Immature natural killer cell (primary cell): ENCODE data around the gene USB1. TPM values are rescaled to one million over a fixed set of nuclear protein-coding genes. Genes with fewer than 3 reads are reported as not detected.
"Not testable (repeated sequence)": the region's sequence is repeated elsewhere in the genome, so short reads cannot be mapped to it uniquely, and the experiment has no call there.

Source experiments
- DNase-seq, 3 donors: peaks; one replicate each; pipeline ENCODE4 v3.0.0; 2022; ENCODE audit warnings: mixed read lengths in 1 of 3
- H3K27ac Mint-ChIP-seq, 6 donors: one replicate each; pipeline ENCODE4 v1.8.0; 2020; ENCODE audit warnings: mixed read lengths in 6 of 6, mild to moderate bottlenecking in 5 of 6, inconsistent platforms in 4 of 6, moderate library complexity in 3 of 6
- H3K27me3 Mint-ChIP-seq, 3 donors: one replicate each; pipeline ENCODE4 v1.8.0; 2020 to 2021; ENCODE audit warnings: low read depth in 3 of 3, mild to moderate bottlenecking in 3 of 3, mixed read lengths in 3 of 3, moderate library complexity in 3 of 3, inconsistent platforms in 1 of 3
- H3K36me3 Mint-ChIP-seq, 3 donors: one replicate each; pipeline ENCODE4 v1.8.0; 2020; ENCODE audit warnings: mixed read lengths in 3 of 3, inconsistent platforms in 2 of 3, mild to moderate bottlenecking in 2 of 3
- H3K4me1 Mint-ChIP-seq, 2 donors: one replicate each; pipeline ENCODE4 v1.8.0; 2020; ENCODE audit warnings: inconsistent platforms in 2 of 2, mild to moderate bottlenecking in 2 of 2, mixed read lengths in 2 of 2, moderate library complexity in 1 of 2
- H3K4me3 Mint-ChIP-seq, 5 donors: one replicate each; pipeline ENCODE4 v1.8.0; 2020; ENCODE audit warnings: mild to moderate bottlenecking in 5 of 5, mixed read lengths in 5 of 5, inconsistent platforms in 3 of 5, moderate library complexity in 3 of 5
- H3K9me3 Mint-ChIP-seq, 6 donors: one replicate each; pipeline ENCODE4 v1.8.0; 2020; ENCODE audit warnings: mild to moderate bottlenecking in 6 of 6, mixed read lengths in 6 of 6, inconsistent platforms in 4 of 6, moderate library complexity in 3 of 6
- polyA plus RNA-seq, 3 donors: library from polyadenylated mRNA; unstranded; fragments of 300-500 nt; fragmentation: Illumina TruSeq; gene quantifications; one replicate each; pipeline ENCODE4 v1.2.3, GENCODE V29; 2021

USB1 gene
- polyA plus RNA-seq, 3 donors from 2014 or later, result 43.3 to 104 (median 88.7) TPM

- H3K36me3 Mint-ChIP-seq, H3K9me3 Mint-ChIP-seq, DNase-seq, H3K4me1 Mint-ChIP-seq, H3K27ac Mint-ChIP-seq, H3K4me3 Mint-ChIP-seq, H3K27me3 Mint-ChIP-seq: not testable (repeated sequence)
These were observed 23.1 kb upstream of the USB1 start for GRCh38 chr16:57978070-57978465.

DNA sequence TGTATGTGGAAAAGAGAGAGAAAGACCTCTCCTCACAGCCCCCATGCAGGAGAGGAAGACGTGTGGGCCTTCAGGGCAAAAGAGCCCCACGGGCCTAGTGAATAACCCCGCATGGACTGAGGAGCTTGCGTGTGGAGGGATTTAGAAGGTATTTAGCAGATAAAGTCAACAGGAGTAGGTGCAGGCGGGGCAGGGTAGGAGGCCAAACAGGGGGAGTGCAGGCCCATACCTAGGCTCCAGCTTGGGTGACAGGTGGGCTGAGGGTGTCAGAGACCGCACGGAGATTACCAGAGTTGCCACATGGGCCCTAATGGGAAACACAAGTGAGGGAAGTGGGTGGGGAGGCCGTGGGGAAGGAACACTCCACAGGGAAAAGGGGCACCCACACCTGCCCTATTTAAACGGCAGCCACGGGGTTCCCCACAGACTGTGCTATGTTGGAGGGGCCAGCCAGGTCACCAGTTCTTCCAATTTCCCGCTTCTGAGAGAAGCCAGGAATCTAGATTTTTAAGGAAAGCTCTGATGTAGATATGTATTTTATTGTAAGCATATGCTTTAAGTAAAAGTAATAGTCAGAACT, 22.1 kb upstream of the USB1 start:
- Mint-ChIP-seq H3K27me3 (peaks cover 1 to 2% (median 2%) of the 10 kb centered on the region in 3 donors), H3K36me3 (no peaks in the 10 kb centered on the region), H3K9me3 (no peaks in the 10 kb centered on the region), H3K4me3 (no peak overlapping the region), H3K4me1 (peaks cover under 1% of the 10 kb centered on the region in 2 donors), H3K27ac (no peak overlapping the region)
- DNase-seq, result no peak

DNA sequence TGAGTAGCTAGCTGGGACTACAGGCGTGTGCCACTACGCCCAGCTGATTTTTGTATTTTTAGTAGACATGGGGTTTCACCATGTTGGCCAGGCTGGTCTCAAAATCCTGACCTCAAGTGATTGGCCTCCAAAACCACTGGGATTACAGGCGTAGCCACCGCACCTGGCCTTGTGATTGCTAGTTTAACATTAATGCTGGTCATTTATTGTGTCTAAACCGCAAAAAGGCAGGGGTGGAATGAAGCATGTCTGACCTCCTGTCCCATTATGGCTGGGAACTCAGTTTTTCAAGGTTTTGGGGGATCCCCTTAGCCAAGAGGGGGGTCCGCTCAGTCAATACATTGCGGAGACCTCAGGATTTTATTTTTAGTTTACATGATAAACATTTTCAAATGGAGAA, 19.6 kb upstream of the USB1 start:
- H3K36me3 Mint-ChIP-seq, result no peaks in the 10 kb centered on the region
- H3K27me3 Mint-ChIP-seq, result peaks cover 1 to 2% (median 2%) of the 10 kb centered on the region in 3 donors
- H3K27ac Mint-ChIP-seq, result no peak overlapping the region
- no peak for DNase-seq
- H3K4me3 Mint-ChIP-seq, result no peak overlapping the region
- no peaks in the 10 kb centered on the region for H3K9me3 Mint-ChIP-seq
- peaks cover 12 to 13% of the 10 kb centered on the region in 2 donors for H3K4me1 Mint-ChIP-seq

- no peak for DNase-seq
- H3K27me3 Mint-ChIP-seq, result peaks cover 1 to 2% (median 2%) of the 10 kb centered on the region in 3 donors
- peak overlapping the region in 1 of 6 donors; percentile 17 for H3K27ac Mint-ChIP-seq
- no peaks in the 10 kb centered on the region for H3K9me3 Mint-ChIP-seq
- H3K4me3 Mint-ChIP-seq, result no peak overlapping the region
- peaks cover 12 to 13% of the 10 kb centered on the region in 2 donors for H3K4me1 Mint-ChIP-seq
- H3K36me3 Mint-ChIP-seq, result no peaks in the 10 kb centered on the region
These were observed 18.8 kb upstream of the USB1 start for GRCh38 chr16:57982385-57982784.

- H3K4me3 Mint-ChIP-seq, result peak overlapping the region; percentile 82 to 91 (median 87)
- peaks cover 0 to under 1% (median 0%) of the 10 kb centered on the region in 3 donors for H3K27me3 Mint-ChIP-seq
- H3K36me3 Mint-ChIP-seq, result no peaks in the 10 kb centered on the region
- H3K4me1 Mint-ChIP-seq, result peaks cover 12 to 13% of the 10 kb centered on the region in 2 donors
- H3K27ac Mint-ChIP-seq, result peak overlapping the region in 3 of 6 donors; percentile 27 to 72 (median 69)
- H3K9me3 Mint-ChIP-seq, result no peaks in the 10 kb centered on the region
- DNase-seq, result peak; percentile 81 to 87 (median 86)
These were observed 16.6 kb upstream of the USB1 start for GRCh38 chr16:57984443-57985203.

DNA sequence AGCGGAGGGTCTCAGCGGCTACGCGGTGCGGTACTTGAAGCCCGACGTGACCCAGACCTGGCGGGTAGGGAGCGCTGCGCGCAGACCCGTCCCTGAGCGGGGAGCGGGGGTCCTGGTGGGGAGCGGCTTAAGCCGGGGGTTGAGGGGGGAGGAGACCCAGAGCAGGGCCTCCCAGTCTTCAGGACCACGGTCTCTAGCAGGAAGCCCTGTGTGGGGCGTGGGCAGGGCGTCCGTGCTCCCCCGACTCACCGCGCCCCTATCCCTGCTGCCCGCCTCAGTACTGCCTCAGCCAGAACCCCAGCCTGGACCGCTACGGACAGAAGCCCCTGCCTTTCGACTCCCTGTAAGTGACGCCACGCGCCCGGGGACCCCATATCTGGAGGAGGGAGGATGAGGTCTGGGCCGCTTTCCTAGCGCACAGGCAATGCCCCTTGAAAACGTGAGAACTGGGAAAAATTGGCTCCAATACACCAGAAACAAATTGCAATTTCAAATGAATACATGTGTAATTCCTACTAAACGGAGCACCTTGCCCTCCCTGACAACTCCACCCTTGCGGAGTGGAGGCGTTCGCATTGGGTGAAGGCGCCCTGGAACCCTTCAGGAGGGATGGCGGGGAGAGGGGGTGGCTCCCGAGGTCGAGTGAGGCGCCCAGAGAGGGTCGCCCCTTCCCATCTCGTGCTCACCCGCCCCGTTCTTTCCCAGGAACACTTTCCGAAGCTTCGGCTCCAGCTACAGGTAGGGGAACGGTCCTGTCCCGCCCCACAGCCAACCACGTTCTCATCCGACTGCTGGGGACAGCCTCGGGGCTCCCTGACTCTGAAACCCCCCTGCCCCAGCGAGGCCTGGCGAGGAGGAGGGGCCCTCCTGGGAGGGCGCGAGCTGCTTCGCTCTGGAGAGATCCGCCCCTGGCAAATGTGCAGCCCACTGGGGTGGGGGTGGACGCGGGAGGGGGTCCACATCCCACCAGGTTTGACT, 15.7 kb upstream of the USB1 start:
- H3K27ac Mint-ChIP-seq, result peak overlapping the region in 4 of 6 donors; percentile 27 to 72 (median 48)
- no peaks in the 10 kb centered on the region for H3K27me3 Mint-ChIP-seq
- H3K4me1 Mint-ChIP-seq, result peaks cover 12 to 13% of the 10 kb centered on the region in 2 donors
- H3K9me3 Mint-ChIP-seq, result no peaks in the 10 kb centered on the region
- H3K4me3 Mint-ChIP-seq, result peak overlapping the region; percentile 82 to 91 (median 87)
- DNase-seq, result no peak
- no peaks in the 10 kb centered on the region for H3K36me3 Mint-ChIP-seq

GRCh38 chr16:57986196-57986595, 15.0 kb upstream of the USB1 start:
- no peaks in the 10 kb centered on the region for H3K9me3 Mint-ChIP-seq
- H3K36me3 Mint-ChIP-seq, result no peaks in the 10 kb centered on the region
- no peak for DNase-seq
- H3K27me3 Mint-ChIP-seq, result no peaks in the 10 kb centered on the region
- H3K4me1 Mint-ChIP-seq, result peaks cover 12 to 13% of the 10 kb centered on the region in 2 donors
- peak overlapping the region in 4 of 5 donors; percentile 36 to 64 (median 56) for H3K4me3 Mint-ChIP-seq
- H3K27ac Mint-ChIP-seq, result no peak overlapping the region

DNA sequence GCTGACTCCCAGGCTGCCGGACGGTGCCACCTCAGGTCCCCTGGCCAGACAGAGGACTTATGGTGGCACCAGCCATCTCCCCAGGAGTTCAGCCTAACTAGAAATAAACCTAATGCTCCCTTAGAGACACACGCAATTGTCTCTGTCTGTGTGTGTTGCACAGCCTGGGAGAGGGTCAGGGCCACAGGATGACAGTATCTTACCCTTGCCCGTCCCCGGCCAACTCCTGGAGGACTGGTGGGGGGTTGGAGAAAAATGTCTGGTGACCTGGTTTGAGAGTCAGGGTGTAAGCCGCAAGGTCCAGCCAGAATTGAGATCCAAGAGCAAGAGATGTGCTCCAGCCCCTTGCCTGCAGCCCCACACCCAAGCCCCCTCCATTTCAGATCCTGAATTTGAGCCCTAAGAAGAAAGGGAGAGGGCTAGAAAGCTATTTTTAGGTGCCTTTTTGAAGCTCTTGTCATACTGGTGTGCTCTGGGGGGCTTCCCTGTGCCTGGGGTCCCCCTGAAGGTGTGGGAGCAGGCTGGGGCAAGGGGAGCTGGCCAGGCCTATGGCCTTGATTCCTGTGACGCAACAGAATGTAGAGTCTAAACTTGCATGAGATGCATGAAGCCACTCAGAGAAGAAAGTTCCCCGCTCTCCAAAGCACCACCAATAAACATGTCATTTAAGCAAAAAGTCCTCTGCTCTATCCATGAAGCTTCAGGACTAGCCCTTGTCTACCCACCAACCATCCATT, 13.6 kb upstream of the USB1 start:
- peaks cover 0 to 1% (median 0%) of the 10 kb centered on the region in 3 donors for H3K27me3 Mint-ChIP-seq
- no peak for DNase-seq
- H3K4me1 Mint-ChIP-seq, result peaks cover 12 to 13% of the 10 kb centered on the region in 2 donors
- peak overlapping the region in 1 of 6 donors; percentile 45 for H3K27ac Mint-ChIP-seq
- no peaks in the 10 kb centered on the region for H3K9me3 Mint-ChIP-seq
- H3K36me3 Mint-ChIP-seq, result no peaks in the 10 kb centered on the region
- no peak overlapping the region for H3K4me3 Mint-ChIP-seq

DNA sequence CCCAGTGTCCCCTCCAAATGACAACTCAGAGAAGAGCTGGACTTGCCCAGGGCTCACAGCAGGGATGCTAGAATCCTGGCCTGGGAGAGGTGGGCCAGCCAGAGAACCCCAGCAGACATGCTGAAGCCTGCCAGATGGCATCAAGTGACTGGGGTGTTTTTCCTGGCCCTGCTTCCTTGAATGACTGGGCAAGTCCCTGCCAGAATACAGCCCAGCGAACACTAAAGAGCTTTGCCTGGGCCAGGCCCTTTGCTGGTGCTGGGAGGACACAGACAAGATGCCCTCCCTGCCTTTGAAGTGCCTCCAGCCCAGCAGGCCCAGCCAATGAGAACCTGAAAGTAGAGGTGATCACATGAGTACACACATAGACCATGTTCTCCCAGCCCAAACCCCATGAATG, 12.3 kb upstream of the USB1 start:
- DNase-seq, result no peak
- peaks cover 0 to 1% (median 0%) of the 10 kb centered on the region in 3 donors for H3K27me3 Mint-ChIP-seq
- H3K4me1 Mint-ChIP-seq, result peaks cover 12 to 16% of the 10 kb centered on the region in 2 donors
- H3K36me3 Mint-ChIP-seq, result no peaks in the 10 kb centered on the region
- no peak overlapping the region for H3K27ac Mint-ChIP-seq
- H3K9me3 Mint-ChIP-seq, result no peaks in the 10 kb centered on the region
- no peak overlapping the region for H3K4me3 Mint-ChIP-seq

DNA sequence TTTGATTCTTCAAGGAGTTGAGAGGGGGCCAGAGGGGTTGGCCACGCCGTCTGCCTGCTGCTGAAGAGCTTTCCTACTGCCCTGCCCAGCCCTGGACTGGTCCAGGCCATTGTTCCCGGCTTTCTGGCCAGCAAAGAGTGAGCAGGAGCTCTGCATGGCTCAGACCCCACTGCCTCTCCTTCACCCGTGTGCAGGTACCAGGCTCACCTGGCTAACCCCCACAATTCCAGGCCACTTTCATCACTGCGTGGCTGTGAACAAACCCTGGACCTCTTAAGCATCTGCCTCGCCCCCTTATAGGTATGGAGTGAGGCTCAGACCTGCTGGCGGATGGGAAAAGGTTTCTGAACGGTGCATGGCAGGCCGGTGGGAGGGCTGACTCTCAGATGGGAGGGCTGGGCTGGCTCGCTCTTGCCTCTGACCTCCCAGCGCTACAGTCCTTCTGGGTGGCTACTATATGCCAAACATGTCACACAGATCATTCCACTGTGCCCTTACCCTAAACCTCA, 9.6 kb upstream of the USB1 start:
- H3K4me3 Mint-ChIP-seq, result no peak overlapping the region
- peaks cover 0 to 1% (median 0%) of the 10 kb centered on the region in 3 donors for H3K27me3 Mint-ChIP-seq
- H3K4me1 Mint-ChIP-seq, result peaks cover 20 to 26% of the 10 kb centered on the region in 2 donors
- H3K9me3 Mint-ChIP-seq, result no peaks in the 10 kb centered on the region
- peaks cover 0 to 7% (median 4%) of the 10 kb centered on the region in 3 donors for H3K36me3 Mint-ChIP-seq
- H3K27ac Mint-ChIP-seq, result peak overlapping the region in 1 of 6 donors; percentile 61
- no peak for DNase-seq

- no peak for DNase-seq
- Mint-ChIP-seq H3K27me3 (peaks cover 0 to 1% (median under 1%) of the 10 kb centered on the region in 3 donors), H3K27ac (peak overlapping the region in 3 of 6 donors; percentile 61 to 86 (median 70)), H3K9me3 (no peaks in the 10 kb centered on the region), H3K4me1 (peaks cover 21 to 30% of the 10 kb centered on the region in 2 donors), H3K36me3 (peaks cover 0 to 9% (median 4%) of the 10 kb centered on the region in 3 donors), H3K4me3 (no peak overlapping the region)
These were observed 9.1 kb upstream of the USB1 start for GRCh38 chr16:57992084-57992483.

- no peak overlapping the region for H3K27ac Mint-ChIP-seq
- no peak for DNase-seq
- H3K36me3 Mint-ChIP-seq, result peaks cover 3 to 18% (median 6%) of the 10 kb centered on the region in 3 donors
- H3K4me3 Mint-ChIP-seq, result no peak overlapping the region
- peaks cover 34 to 44% of the 10 kb centered on the region in 2 donors for H3K4me1 Mint-ChIP-seq
- H3K27me3 Mint-ChIP-seq, result peaks cover 0 to 3% (median 1%) of the 10 kb centered on the region in 3 donors
- H3K9me3 Mint-ChIP-seq, result no peaks in the 10 kb centered on the region
These were observed 7.8 kb upstream of the USB1 start for GRCh38 chr16:57993438-57993837.

DNA sequence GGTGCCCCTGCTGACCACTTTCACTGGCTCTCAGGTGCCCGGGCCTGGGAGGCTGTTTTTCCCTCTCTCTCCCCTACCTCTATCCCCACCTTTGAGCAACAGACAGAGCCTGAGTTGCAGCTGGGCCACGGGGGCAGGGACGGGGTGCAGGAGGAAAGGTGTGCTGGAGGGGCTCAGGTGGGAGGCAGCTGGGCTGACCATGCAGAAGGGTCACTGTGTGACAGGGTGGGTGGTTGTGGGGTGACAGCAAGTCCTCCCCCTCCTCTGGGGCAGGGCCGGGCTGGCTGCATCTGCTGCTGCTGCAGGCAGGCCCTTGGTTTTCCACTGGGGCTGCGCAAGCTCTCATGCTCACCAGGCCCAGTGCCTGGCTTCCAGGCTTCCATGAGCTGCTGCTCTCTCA, 7.3 kb upstream of the USB1 start:
- Mint-ChIP-seq H3K9me3 (no peaks in the 10 kb centered on the region), H3K4me1 (peaks cover 39 to 48% of the 10 kb centered on the region in 2 donors), H3K27ac (no peak overlapping the region), H3K27me3 (peaks cover 0 to 5% (median 1%) of the 10 kb centered on the region in 3 donors), H3K36me3 (peaks cover 3 to 20% (median 6%) of the 10 kb centered on the region in 3 donors), H3K4me3 (no peak overlapping the region)
- DNase-seq, result no peak
